ENCODE measurements around the gene LRRC34. TPM values are rescaled to one million over a fixed set of nuclear protein-coding genes. Genes with fewer than 3 reads are reported as not detected.

Gene LRRC34
- total and polyA plus RNA-seq, 2 donors (not counting 1 experiment from before 2014, with no cell fraction given): 3.5 to 11.8 TPM

DNA sequence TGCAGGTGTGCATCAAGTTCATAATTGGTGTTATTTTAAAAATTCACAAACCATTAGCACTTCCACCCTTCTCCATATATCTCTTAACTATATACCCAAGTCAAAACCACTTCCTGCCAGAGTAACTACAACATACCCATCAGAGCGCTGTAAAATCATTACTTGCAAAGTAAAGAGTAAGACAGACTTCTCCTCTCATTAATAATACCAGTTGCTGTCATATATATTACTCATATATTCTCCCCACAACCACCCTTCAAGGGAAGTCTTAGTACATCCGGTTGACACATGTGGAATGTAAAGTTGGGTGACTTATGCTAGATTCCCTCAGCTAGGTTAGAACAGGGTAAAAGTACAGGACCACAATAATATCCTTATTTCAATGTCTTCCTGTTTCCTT, 53.4 kb downstream of the LRRC34 start:
- intact Hi-C loops (cut with micrococcal nuclease): no loop called here
- Histone ChIP-seq H3K9ac (ENCODE audit: low read length) (no peak overlapping the region), H3K27ac (ENCODE audit: low read length in 2 of 2) (no peak overlapping the region), H3K9me3 (ENCODE audit: control extremely low read depth in 1 of 3, control insufficient read depth in 2 of 3, insufficient read depth in 1 of 3, low read length in 2 of 3) (peaks cover 0 to 4% (median 0%) of the 10 kb centered on the region in 3 donors), H3K36me3 (replicated peaks in 1 of 2; ENCODE audit: control extremely low read depth in 1 of 2, control insufficient read depth in 1 of 2, extremely low read depth in 1 of 2, insufficient read depth in 2 of 2, low read length in 1 of 2) (no peaks in the 10 kb centered on the region), H2AFZ (ENCODE audit: insufficient read depth, low read depth, low read length, poor library complexity, severe bottlenecking) (no peak overlapping the region), H3K79me2 (ENCODE audit: control insufficient read depth, insufficient read depth, low read length) (no peaks in the 10 kb centered on the region), H4K20me1 (ENCODE audit: control insufficient read depth, insufficient read depth, low read length, poor library complexity, severe bottlenecking) (no peaks in the 10 kb centered on the region), H3K4me2 (replicated peaks; ENCODE audit: low read depth, low read length, poor library complexity, severe bottlenecking) (no peak overlapping the region), H3K4me1 (ENCODE audit: control insufficient read depth in 2 of 2, insufficient read depth in 2 of 2, low read length in 2 of 2) (peaks cover 12 to 13% of the 10 kb centered on the region in 2 donors), H3K4me3 (ENCODE audit: control extremely low read depth in 1 of 5, extremely low read depth in 1 of 5, insufficient read depth in 1 of 5, low read depth in 2 of 5, low read length in 4 of 5) (no peak overlapping the region), H3K27me3 (replicated peaks in 1 of 4; ENCODE audit: control extremely low read depth in 1 of 4, control insufficient read depth in 3 of 4, insufficient read depth in 4 of 4, low read length in 3 of 4) (peaks cover 0 to 9% (median 4%) of the 10 kb centered on the region in 4 experiments)
- ATAC-seq (ENCODE audit: low read depth) (no peak), DNase-seq (no peak)
- TF ChIP-seq, protein P1, sequence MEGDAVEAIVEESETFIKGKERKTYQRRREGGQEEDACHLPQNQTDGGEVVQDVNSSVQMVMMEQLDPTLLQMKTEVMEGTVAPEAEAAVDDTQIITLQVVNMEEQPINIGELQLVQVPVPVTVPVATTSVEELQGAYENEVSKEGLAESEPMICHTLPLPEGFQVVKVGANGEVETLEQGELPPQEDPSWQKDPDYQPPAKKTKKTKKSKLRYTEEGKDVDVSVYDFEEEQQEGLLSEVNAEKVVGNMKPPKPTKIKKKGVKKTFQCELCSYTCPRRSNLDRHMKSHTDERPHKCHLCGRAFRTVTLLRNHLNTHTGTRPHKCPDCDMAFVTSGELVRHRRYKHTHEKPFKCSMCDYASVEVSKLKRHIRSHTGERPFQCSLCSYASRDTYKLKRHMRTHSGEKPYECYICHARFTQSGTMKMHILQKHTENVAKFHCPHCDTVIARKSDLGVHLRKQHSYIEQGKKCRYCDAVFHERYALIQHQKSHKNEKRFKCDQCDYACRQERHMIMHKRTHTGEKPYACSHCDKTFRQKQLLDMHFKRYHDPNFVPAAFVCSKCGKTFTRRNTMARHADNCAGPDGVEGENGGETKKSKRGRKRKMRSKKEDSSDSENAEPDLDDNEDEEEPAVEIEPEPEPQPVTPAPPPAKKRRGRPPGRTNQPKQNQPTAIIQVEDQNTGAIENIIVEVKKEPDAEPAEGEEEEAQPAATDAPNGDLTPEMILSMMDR (IDR thresholded peaks at IDR 0.05): no peak
- no peak for TF ChIP-seq EZH2 (IDR thresholded peaks at IDR 0.05; ENCODE audit: borderline replicate concordance, insufficient read depth, low read depth, low read length, poor library complexity, severe bottlenecking)
- POLR2A ChIA-PET: no interaction called here
- no peak overlapping the region for H3K4me3 Mint-ChIP-seq
- no CpG with 5 or more reads among the region's 2 CpGs for WGBS (ENCODE audit: insufficient coverage)
- peaks cover 5% of the 10 kb centered on the region for H3K27me3 Mint-ChIP-seq
- CTCF ChIA-PET: no interaction called here
- no peak overlapping the region for H3K27ac Mint-ChIP-seq
- peaks cover 14% of the 10 kb centered on the region for H3K4me1 Mint-ChIP-seq
- H3K9me3 Mint-ChIP-seq (ENCODE audit: insufficient read depth): no peaks in the 10 kb centered on the region

DNA sequence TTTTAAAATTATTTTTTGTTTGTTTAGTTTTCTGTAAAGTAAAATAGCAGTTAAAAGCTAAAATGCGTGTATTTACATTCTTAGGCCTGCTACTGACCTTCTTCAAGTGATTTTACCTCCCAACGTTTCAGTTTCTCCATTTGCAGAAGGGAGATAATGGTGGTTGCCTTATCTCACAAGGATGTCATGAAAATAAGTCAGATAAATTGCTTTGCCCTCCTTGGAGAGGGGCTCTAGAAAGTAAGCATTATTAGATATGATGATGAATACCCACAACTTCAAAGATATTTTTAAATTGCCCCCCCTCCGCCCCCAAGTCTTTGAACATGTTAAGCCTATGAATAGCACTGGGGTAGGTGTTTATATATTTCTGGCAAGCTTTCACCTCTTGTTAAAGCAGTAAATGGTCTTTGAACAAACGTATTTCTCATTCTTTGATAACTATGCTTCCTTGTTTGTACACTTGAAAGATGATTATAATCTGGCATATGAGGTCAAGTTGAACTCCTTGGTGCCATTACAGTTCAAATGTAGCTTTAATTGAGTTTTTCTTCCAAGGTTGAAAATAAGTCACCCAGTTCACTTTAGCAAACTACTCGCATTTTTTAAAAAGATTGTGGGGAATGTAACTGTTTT, 54.2 kb downstream of the LRRC34 start:
- Histone ChIP-seq H3K27ac (ENCODE audit: low read length in 2 of 2) (no peak overlapping the region), H3K27me3 (replicated peaks in 1 of 4; ENCODE audit: control extremely low read depth in 1 of 4, control insufficient read depth in 3 of 4, insufficient read depth in 4 of 4, low read length in 3 of 4) (peaks cover 0 to 9% (median 4%) of the 10 kb centered on the region in 4 experiments), H3K4me2 (replicated peaks; ENCODE audit: low read depth, low read length, poor library complexity, severe bottlenecking) (no peak overlapping the region), H3K9me3 (ENCODE audit: control extremely low read depth in 1 of 3, control insufficient read depth in 2 of 3, insufficient read depth in 1 of 3, low read length in 2 of 3) (peaks cover 0 to 4% (median 0%) of the 10 kb centered on the region in 3 donors), H4K20me1 (ENCODE audit: control insufficient read depth, insufficient read depth, low read length, poor library complexity, severe bottlenecking) (no peaks in the 10 kb centered on the region), H3K4me1 (ENCODE audit: control insufficient read depth in 2 of 2, insufficient read depth in 2 of 2, low read length in 2 of 2) (peaks cover 4 to 9% of the 10 kb centered on the region in 2 donors), H3K9ac (ENCODE audit: low read length) (no peak overlapping the region), H3K4me3 (ENCODE audit: control extremely low read depth in 1 of 5, extremely low read depth in 1 of 5, insufficient read depth in 1 of 5, low read depth in 2 of 5, low read length in 4 of 5) (no peak overlapping the region), H3K36me3 (replicated peaks in 1 of 2; ENCODE audit: control extremely low read depth in 1 of 2, control insufficient read depth in 1 of 2, extremely low read depth in 1 of 2, insufficient read depth in 2 of 2, low read length in 1 of 2) (no peaks in the 10 kb centered on the region), H3K79me2 (ENCODE audit: control insufficient read depth, insufficient read depth, low read length) (no peaks in the 10 kb centered on the region), H2AFZ (ENCODE audit: insufficient read depth, low read depth, low read length, poor library complexity, severe bottlenecking) (no peak overlapping the region)
- Mint-ChIP-seq H3K27ac (no peak overlapping the region), H3K4me1 (peaks cover 8% of the 10 kb centered on the region), H3K4me3 (no peak overlapping the region), H3K27me3 (peaks cover 5% of the 10 kb centered on the region), H3K9me3 (ENCODE audit: insufficient read depth) (no peaks in the 10 kb centered on the region)
- ChIA-PET CTCF (no interaction called here), POLR2A (no interaction called here)
- WGBS (ENCODE audit: insufficient coverage): no CpG with 5 or more reads among the region's 5 CpGs
- DNase-seq (no peak), ATAC-seq (ENCODE audit: low read depth) (no peak)
- intact Hi-C loops (cut with micrococcal nuclease): no loop called here
- TF ChIP-seq, protein P1 (IDR thresholded peaks at IDR 0.05): no peak
- TF ChIP-seq EZH2 (IDR thresholded peaks at IDR 0.05; ENCODE audit: borderline replicate concordance, insufficient read depth, low read depth, low read length, poor library complexity, severe bottlenecking): no peak

All from B cell (primary cell).